Caki2 (cell line): Measurements from ENCODE around the gene TTC3. TPM values are rescaled to one million over a fixed set of nuclear protein-coding genes. Genes with fewer than 3 reads are reported as not detected.
A peak's percentile ranks its signal among the peaks of the same experiment; 100 is the strongest.
"Not testable (repeated sequence)": the region's sequence is repeated elsewhere in the genome, so short reads cannot be mapped to it uniquely, and the experiment has no call there.

ENCODE experiments used
- DNase-seq: peaks from one replicate; pipeline ENCODE4 v3.0.0-alpha.2; 2015; ENCODE audit warnings: low read depth
- in situ Hi-C: cut with HindIII; loops from 2 replicates; pipeline ENCODE4 v1.10.0; 2016; ENCODE audit warnings: low sequenced_read_pairs, low pct_unique_long_range_greater_than_20kb, mixed read lengths
- total RNA-seq: library from RNA; depleted of rRNA; stranded (reverse); fragments of >200 nt; shearing (Covaris generic); gene quantifications from 2 replicates; pipeline ENCODE4 v1.2.3, GENCODE V29; 2014; ENCODE audit warnings: low replicate concordance

TTC3 gene
- total RNA-seq, 1 experiment from 2014 or later = 100 TPM

GRCh38 chr21:37130971-37131370, 57.9 kb downstream of the TTC3 start:
- in situ Hi-C loops = no loop called here
- peak; percentile 5 for DNase-seq

GRCh38 chr21:37136261-37136660, 63.2 kb downstream of the TTC3 start:
- in situ Hi-C loops = no loop called here
- no peak for DNase-seq

GRCh38 chr21:37136744-37137143, 63.7 kb downstream of the TTC3 start:
- DNase-seq = no peak

GRCh38 chr21:37139154-37139553, 66.1 kb downstream of the TTC3 start:
- no peak for DNase-seq
- in situ Hi-C loops = no loop called here

More at GRCh38 chr21:37136744-37137143, 63.7 kb downstream of the TTC3 start:
- in situ Hi-C loops = no loop called here

- no peak for DNase-seq
- in situ Hi-C loops = no loop called here
Observed at GRCh38 chr21:37139902-37140301, 66.8 kb downstream of the TTC3 start.

- in situ Hi-C loops = not testable (repeated sequence)
Observed at GRCh38 chr21:37143392-37143791, 70.3 kb downstream of the TTC3 start.

GRCh38 chr21:37145635-37146111, 72.6 kb downstream of the TTC3 start:
- in situ Hi-C loops = no loop called here
- DNase-seq = peak; percentile 74

More at GRCh38 chr21:37143392-37143791, 70.3 kb downstream of the TTC3 start:
- not testable (repeated sequence) for DNase-seq

GRCh38 chr21:37146320-37147235, 73.5 kb downstream of the TTC3 start:
- in situ Hi-C loops = no loop called here
- DNase-seq = no peak

- no peak for DNase-seq
- in situ Hi-C loops = no loop called here
Observed at GRCh38 chr21:37149411-37149810, 76.4 kb downstream of the TTC3 start.

GRCh38 chr21:37153196-37153934, 80.3 kb downstream of the TTC3 start:
- no peak for DNase-seq
- in situ Hi-C loops = no loop called here

- in situ Hi-C loops = no loop called here
- DNase-seq = no peak
Observed at GRCh38 chr21:37153935-37154350, 80.9 kb downstream of the TTC3 start.

- DNase-seq = no peak
Observed at GRCh38 chr21:37155186-37155585, 82.1 kb downstream of the TTC3 start.

GRCh38 chr21:37157938-37158337, 84.9 kb downstream of the TTC3 start:
- in situ Hi-C loops = no loop called here
- no peak for DNase-seq

More at GRCh38 chr21:37155186-37155585, 82.1 kb downstream of the TTC3 start:
- in situ Hi-C loops = no loop called here

GRCh38 chr21:37159053-37159776, 86.2 kb downstream of the TTC3 start:
- in situ Hi-C loops = no loop called here
- no peak for DNase-seq

- DNase-seq = no peak
- in situ Hi-C loops = no loop called here
Observed at GRCh38 chr21:37159949-37160348, 86.9 kb downstream of the TTC3 start.

- in situ Hi-C loops = no loop called here
- no peak for DNase-seq
Observed at GRCh38 chr21:37164742-37165141, 91.7 kb downstream of the TTC3 start.

- in situ Hi-C loops = no loop called here
- DNase-seq = no peak
Observed at GRCh38 chr21:37165586-37165985, 92.5 kb downstream of the TTC3 start.

GRCh38 chr21:37166733-37167132, 93.7 kb downstream of the TTC3 start:
- in situ Hi-C loops = no loop called here

More at GRCh38 chr21:37166733-37167132, 93.7 kb downstream of the TTC3 start:
- peak; percentile 63 for DNase-seq
